Measurements from ENCODE around the gene CPEB4. TPM values are rescaled to one million over a fixed set of nuclear protein-coding genes. Genes with fewer than 3 reads are reported as not detected.

The CPEB4 gene
- total RNA-seq, 4 donors from 2014 or later = 7.2 to 24.1 (median 18.9) TPM

GRCh38 chr5:173858670-173859407, 29.3 kb upstream of the CPEB4 start:
- Histone ChIP-seq H3K4me1 (no peaks in the 10 kb centered on the region), H3K36me3 (no peaks in the 10 kb centered on the region), H3K4me3 (no peak overlapping the region), H3K27ac (peak overlapping the region in 1 of 2 donors; percentile 0), H3K9me3 (no peaks in the 10 kb centered on the region), H3K27me3 (no peaks in the 10 kb centered on the region)
- no peak for DNase-seq
- intact Hi-C loops (cut with DNase I; ENCODE audit: low total_unique reads) = no loop called here
- no peak for TF ChIP-seq POLR2A (IDR thresholded peaks at IDR 0.05)
- TF ChIP-seq, protein P1, sequence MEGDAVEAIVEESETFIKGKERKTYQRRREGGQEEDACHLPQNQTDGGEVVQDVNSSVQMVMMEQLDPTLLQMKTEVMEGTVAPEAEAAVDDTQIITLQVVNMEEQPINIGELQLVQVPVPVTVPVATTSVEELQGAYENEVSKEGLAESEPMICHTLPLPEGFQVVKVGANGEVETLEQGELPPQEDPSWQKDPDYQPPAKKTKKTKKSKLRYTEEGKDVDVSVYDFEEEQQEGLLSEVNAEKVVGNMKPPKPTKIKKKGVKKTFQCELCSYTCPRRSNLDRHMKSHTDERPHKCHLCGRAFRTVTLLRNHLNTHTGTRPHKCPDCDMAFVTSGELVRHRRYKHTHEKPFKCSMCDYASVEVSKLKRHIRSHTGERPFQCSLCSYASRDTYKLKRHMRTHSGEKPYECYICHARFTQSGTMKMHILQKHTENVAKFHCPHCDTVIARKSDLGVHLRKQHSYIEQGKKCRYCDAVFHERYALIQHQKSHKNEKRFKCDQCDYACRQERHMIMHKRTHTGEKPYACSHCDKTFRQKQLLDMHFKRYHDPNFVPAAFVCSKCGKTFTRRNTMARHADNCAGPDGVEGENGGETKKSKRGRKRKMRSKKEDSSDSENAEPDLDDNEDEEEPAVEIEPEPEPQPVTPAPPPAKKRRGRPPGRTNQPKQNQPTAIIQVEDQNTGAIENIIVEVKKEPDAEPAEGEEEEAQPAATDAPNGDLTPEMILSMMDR (IDR thresholded peaks at IDR 0.05) = no peak

DNA sequence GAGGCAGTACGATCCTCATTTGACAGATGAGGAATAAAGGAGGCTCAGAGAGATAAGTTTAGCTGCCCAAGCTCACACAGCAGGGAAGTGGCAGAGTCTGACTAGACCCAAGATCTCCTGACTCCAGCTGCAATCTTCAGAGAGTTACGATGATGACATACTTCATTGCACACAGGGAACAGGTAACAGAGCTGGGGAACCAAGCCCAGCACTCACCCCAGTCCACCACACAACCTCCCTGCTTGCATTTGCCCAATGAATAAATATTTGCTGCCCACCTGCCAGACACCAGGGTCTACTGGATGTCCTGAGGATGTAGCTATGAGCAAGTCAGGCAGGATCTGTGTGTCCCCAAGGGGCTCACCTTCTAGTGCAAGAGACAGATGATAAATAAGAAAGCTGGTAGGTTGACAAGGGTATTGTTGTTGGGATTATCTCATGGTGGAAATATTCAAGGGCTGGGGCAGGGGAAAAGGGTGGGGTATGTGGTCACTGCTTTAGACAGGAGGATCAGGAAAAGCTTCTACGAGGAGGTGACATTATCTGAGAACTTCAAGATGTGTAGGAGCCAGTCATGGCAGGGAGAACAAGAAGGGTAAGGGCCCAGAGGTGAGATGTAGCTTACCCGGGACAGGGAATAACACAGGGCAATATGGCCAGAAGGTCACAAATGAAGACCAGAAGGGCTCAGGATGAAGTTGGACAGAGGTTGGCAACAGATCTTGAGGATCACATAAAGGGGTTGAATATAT, 28.6 kb upstream of the CPEB4 start:
- Histone ChIP-seq H3K27me3 (no peaks in the 10 kb centered on the region), H3K4me3 (no peak overlapping the region), H3K4me1 (no peaks in the 10 kb centered on the region), H3K27ac (no peak overlapping the region), H3K9me3 (no peaks in the 10 kb centered on the region), H3K36me3 (no peaks in the 10 kb centered on the region)
- intact Hi-C loops (cut with DNase I; ENCODE audit: low total_unique reads) = no loop called here
- DNase-seq = no peak
- no peak for TF ChIP-seq POLR2A (IDR thresholded peaks at IDR 0.05)
- TF ChIP-seq, protein P1 (IDR thresholded peaks at IDR 0.05) = no peak

DNA sequence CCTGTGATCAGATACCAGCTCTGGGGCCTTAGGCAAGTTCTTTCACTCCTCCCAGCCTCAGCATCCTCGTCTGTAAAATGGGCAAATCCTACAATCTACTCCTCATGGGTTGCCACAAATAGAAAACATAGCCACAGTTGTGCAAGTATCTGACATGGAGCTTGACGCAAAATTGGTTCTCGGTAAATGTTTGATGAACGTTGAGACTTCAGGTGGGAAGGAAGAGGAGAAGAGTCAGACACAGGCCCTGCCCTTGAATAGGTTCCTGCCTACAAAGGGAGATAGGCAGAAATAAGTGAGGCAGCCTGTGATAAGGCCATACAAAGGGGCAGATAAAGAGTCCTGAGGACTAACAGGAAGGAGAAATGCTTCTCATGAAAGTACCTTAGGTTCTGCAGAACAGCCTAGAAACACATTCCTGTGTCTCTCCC, 26.1 kb upstream of the CPEB4 start:
- Histone ChIP-seq H3K27ac (no peak overlapping the region), H3K36me3 (no peaks in the 10 kb centered on the region), H3K4me3 (no peak overlapping the region), H3K4me1 (no peaks in the 10 kb centered on the region), H3K27me3 (no peaks in the 10 kb centered on the region), H3K9me3 (no peaks in the 10 kb centered on the region)
- no peak for DNase-seq
- TF ChIP-seq, protein P1 (IDR thresholded peaks at IDR 0.05) = no peak
- TF ChIP-seq POLR2A (IDR thresholded peaks at IDR 0.05) = no peak
- intact Hi-C loops (cut with DNase I; ENCODE audit: low total_unique reads) = no loop called here

GRCh38 chr5:173863359-173863758, 24.8 kb upstream of the CPEB4 start:
- H3K27me3 ChIP-seq = no peaks in the 10 kb centered on the region
- no peak overlapping the region for H3K4me3 ChIP-seq
- no peaks in the 10 kb centered on the region for H3K9me3 ChIP-seq
- no peak for DNase-seq
- no peaks in the 10 kb centered on the region for H3K4me1 ChIP-seq
- no peak for TF ChIP-seq POLR2A (IDR thresholded peaks at IDR 0.05)
- TF ChIP-seq, protein P1 (IDR thresholded peaks at IDR 0.05) = no peak
- no peaks in the 10 kb centered on the region for H3K36me3 ChIP-seq
- no peak overlapping the region for H3K27ac ChIP-seq
- intact Hi-C loops (cut with DNase I; ENCODE audit: low total_unique reads) = no loop called here

Measured in uterus (tissue), 4 donors.